Measurements from ENCODE around the gene IRF4. TPM values are rescaled to one million over a fixed set of nuclear protein-coding genes. Genes with fewer than 3 reads are reported as not detected.

Gene IRF4
- total and polyA plus RNA-seq, 2 experiments from 2014 or later = 1.3 to 1.9 TPM

DNA sequence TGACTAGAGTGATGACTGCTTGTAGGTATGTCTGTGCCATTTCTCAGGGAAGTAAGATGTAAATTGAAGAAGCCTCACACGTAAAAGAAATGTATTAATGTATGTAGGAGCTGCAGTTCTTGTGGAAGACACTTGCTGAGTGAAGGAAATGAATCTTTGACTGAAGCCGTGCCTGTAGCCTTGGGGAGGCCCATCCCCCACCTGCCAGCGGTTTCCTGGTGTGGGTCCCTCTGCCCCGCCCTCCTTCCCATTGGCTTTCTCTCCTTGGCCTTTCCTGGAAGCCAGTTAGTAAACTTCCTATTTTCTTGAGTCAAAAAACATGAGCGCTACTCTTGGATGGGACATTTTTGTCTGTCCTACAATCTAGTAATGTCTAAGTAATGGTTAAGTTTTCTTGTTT, 16.6 kb downstream of the IRF4 start:
- TF ChIP-seq, protein P1, sequence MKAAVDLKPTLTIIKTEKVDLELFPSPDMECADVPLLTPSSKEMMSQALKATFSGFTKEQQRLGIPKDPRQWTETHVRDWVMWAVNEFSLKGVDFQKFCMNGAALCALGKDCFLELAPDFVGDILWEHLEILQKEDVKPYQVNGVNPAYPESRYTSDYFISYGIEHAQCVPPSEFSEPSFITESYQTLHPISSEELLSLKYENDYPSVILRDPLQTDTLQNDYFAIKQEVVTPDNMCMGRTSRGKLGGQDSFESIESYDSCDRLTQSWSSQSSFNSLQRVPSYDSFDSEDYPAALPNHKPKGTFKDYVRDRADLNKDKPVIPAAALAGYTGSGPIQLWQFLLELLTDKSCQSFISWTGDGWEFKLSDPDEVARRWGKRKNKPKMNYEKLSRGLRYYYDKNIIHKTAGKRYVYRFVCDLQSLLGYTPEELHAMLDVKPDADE (IDR thresholded peaks at IDR 0.05) = no peak
- TF ChIP-seq POLR2AphosphoS5 (IDR thresholded peaks at IDR 0.05; ENCODE audit: low read depth) (no peak), CREB1 (CRISPR knock-in tag; IDR thresholded peaks at IDR 0.05; ENCODE audit: low read depth) (no peak), JUNB (IDR thresholded peaks at IDR 0.05; ENCODE audit: unreplicated experiment) (no peak), EZH2 (IDR thresholded peaks at IDR 0.05; ENCODE audit: low read depth, unreplicated experiment) (no peak), EZH2phosphoT487 (IDR thresholded peaks at IDR 0.05; ENCODE audit: unreplicated experiment) (no peak), ZNF331 (CRISPR knock-in tag; IDR thresholded peaks at IDR 0.05; ENCODE audit: low read depth) (no peak), ZNF114 (CRISPR knock-in tag; IDR thresholded peaks at IDR 0.05) (no peak), STAT1 (IDR thresholded peaks at IDR 0.05; ENCODE audit: unreplicated experiment) (no peak), NANOG (IDR thresholded peaks at IDR 0.05; ENCODE audit: borderline replicate concordance) (no peak)
- TF ChIP-seq, protein P2, sequence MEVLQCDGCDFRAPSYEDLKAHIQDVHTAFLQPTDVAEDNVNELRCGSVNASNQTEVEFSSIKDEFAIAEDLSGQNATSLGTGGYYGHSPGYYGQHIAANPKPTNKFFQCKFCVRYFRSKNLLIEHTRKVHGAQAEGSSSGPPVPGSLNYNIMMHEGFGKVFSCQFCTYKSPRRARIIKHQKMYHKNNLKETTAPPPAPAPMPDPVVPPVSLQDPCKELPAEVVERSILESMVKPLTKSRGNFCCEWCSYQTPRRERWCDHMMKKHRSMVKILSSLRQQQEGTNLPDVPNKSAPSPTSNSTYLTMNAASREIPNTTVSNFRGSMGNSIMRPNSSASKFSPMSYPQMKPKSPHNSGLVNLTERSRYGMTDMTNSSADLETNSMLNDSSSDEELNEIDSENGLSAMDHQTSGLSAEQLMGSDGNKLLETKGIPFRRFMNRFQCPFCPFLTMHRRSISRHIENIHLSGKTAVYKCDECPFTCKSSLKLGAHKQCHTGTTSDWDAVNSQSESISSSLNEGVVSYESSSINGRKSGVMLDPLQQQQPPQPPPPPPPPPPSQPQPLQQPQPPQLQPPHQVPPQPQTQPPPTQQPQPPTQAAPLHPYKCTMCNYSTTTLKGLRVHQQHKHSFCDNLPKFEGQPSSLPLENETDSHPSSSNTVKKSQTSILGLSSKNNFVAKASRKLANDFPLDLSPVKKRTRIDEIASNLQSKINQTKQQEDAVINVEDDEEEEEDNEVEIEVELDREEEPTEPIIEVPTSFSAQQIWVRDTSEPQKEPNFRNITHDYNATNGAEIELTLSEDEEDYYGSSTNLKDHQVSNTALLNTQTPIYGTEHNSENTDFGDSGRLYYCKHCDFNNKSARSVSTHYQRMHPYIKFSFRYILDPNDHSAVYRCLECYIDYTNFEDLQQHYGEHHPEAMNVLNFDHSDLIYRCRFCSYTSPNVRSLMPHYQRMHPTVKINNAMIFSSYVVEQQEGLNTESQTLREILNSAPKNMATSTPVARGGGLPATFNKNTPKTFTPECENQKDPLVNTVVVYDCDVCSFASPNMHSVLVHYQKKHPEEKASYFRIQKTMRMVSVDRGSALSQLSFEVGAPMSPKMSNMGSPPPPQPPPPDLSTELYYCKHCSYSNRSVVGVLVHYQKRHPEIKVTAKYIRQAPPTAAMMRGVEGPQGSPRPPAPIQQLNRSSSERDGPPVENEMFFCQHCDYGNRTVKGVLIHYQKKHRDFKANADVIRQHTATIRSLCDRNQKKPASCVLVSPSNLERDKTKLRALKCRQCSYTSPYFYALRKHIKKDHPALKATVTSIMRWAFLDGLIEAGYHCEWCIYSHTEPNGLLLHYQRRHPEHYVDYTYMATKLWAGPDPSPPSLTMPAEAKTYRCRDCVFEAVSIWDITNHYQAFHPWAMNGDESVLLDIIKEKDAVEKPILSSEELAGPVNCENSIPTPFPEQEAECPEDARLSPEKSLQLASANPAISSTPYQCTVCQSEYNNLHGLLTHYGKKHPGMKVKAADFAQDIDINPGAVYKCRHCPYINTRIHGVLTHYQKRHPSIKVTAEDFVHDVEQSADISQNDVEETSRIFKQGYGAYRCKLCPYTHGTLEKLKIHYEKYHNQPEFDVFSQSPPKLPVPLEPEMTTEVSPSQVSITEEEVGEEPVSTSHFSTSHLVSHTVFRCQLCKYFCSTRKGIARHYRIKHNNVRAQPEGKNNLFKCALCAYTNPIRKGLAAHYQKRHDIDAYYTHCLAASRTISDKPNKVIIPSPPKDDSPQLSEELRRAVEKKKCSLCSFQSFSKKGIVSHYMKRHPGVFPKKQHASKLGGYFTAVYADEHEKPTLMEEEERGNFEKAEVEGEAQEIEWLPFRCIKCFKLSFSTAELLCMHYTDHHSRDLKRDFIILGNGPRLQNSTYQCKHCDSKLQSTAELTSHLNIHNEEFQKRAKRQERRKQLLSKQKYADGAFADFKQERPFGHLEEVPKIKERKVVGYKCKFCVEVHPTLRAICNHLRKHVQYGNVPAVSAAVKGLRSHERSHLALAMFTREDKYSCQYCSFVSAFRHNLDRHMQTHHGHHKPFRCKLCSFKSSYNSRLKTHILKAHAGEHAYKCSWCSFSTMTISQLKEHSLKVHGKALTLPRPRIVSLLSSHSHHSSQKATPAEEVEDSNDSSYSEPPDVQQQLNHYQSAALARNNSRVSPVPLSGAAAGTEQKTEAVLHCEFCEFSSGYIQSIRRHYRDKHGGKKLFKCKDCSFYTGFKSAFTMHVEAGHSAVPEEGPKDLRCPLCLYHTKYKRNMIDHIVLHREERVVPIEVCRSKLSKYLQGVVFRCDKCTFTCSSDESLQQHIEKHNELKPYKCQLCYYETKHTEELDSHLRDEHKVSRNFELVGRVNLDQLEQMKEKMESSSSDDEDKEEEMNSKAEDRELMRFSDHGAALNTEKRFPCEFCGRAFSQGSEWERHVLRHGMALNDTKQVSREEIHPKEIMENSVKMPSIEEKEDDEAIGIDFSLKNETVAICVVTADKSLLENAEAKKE (CRISPR knock-in tag; IDR thresholded peaks at IDR 0.05) = no peak
- TF ChIP-seq, protein P3, sequence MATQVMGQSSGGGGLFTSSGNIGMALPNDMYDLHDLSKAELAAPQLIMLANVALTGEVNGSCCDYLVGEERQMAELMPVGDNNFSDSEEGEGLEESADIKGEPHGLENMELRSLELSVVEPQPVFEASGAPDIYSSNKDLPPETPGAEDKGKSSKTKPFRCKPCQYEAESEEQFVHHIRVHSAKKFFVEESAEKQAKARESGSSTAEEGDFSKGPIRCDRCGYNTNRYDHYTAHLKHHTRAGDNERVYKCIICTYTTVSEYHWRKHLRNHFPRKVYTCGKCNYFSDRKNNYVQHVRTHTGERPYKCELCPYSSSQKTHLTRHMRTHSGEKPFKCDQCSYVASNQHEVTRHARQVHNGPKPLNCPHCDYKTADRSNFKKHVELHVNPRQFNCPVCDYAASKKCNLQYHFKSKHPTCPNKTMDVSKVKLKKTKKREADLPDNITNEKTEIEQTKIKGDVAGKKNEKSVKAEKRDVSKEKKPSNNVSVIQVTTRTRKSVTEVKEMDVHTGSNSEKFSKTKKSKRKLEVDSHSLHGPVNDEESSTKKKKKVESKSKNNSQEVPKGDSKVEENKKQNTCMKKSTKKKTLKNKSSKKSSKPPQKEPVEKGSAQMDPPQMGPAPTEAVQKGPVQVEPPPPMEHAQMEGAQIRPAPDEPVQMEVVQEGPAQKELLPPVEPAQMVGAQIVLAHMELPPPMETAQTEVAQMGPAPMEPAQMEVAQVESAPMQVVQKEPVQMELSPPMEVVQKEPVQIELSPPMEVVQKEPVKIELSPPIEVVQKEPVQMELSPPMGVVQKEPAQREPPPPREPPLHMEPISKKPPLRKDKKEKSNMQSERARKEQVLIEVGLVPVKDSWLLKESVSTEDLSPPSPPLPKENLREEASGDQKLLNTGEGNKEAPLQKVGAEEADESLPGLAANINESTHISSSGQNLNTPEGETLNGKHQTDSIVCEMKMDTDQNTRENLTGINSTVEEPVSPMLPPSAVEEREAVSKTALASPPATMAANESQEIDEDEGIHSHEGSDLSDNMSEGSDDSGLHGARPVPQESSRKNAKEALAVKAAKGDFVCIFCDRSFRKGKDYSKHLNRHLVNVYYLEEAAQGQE (IDR thresholded peaks at IDR 0.05; ENCODE audit: unreplicated experiment) = no peak
- TF ChIP-seq, protein P4, sequence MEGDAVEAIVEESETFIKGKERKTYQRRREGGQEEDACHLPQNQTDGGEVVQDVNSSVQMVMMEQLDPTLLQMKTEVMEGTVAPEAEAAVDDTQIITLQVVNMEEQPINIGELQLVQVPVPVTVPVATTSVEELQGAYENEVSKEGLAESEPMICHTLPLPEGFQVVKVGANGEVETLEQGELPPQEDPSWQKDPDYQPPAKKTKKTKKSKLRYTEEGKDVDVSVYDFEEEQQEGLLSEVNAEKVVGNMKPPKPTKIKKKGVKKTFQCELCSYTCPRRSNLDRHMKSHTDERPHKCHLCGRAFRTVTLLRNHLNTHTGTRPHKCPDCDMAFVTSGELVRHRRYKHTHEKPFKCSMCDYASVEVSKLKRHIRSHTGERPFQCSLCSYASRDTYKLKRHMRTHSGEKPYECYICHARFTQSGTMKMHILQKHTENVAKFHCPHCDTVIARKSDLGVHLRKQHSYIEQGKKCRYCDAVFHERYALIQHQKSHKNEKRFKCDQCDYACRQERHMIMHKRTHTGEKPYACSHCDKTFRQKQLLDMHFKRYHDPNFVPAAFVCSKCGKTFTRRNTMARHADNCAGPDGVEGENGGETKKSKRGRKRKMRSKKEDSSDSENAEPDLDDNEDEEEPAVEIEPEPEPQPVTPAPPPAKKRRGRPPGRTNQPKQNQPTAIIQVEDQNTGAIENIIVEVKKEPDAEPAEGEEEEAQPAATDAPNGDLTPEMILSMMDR (conservative IDR thresholded peaks at IDR 0.05; ENCODE audit: low read depth in 2 of 2) = no peak
- H3K27ac ChIP-seq (ENCODE audit: low read depth) = no peak overlapping the region

More for the DNA sequence above, 16.6 kb downstream of the IRF4 start:
- DNase-seq (ENCODE audit: low spot score) = no peak
- H3K36me3 Mint-ChIP-seq (ENCODE audit: low read depth) = no peaks in the 10 kb centered on the region
- Histone ChIP-seq H2AFZ (no peak overlapping the region), H3K4me3 (no peak overlapping the region), H3K36me3 (ENCODE audit: insufficient read depth) (no peaks in the 10 kb centered on the region), H3K9me2 (ENCODE audit: insufficient read depth) (no peaks in the 10 kb centered on the region), H3K27me3 (ENCODE audit: insufficient read depth) (no peaks in the 10 kb centered on the region), H3K4me2 (no peak overlapping the region), H3K79me2 (replicated peaks; ENCODE audit: insufficient read depth) (no peaks in the 10 kb centered on the region), H4K20me1 (replicated peaks; ENCODE audit: insufficient read depth) (no peaks in the 10 kb centered on the region), H3K4me1 (ENCODE audit: insufficient read depth) (no peaks in the 10 kb centered on the region), H3F3A (replicated peaks; ENCODE audit: low read depth) (no peaks in the 10 kb centered on the region)
- peaks cover 23% of the 10 kb centered on the region for H3K4me1 Mint-ChIP-seq
- ATAC-seq = no peak
- no peak overlapping the region for H3K27ac Mint-ChIP-seq
- no peaks in the 10 kb centered on the region for H3K9me3 Mint-ChIP-seq
- no peak overlapping the region for H3K4me3 Mint-ChIP-seq
- peaks cover 2% of the 10 kb centered on the region for H3K27me3 Mint-ChIP-seq (ENCODE audit: insufficient read depth, low read depth, poor library complexity)

All from GM23338 (cell line).